GM10248 (cell line): Measurements from ENCODE around the gene ALX3.

Source experiments
- CTCF ChIA-PET: fragments of 300-600 bp; sonication (Branson Sonifier 250); formaldehyde crosslinking; extraction: SDS; loops from one replicate; lab custom pipeline; 2021; ENCODE audit warnings: antibody characterized with exemption; lab: Yijun Ruan, JAX
- POLR2A ChIA-PET: fragments of 350-650 bp; sonication (Branson Sonifier 250); formaldehyde crosslinking; extraction: SDS; loops from one replicate; lab custom pipeline; 2020; ENCODE audit warnings: antibody characterized with exemption; lab: Yijun Ruan, JAX
- DNase-seq: peaks from one replicate; pipeline ENCODE4 v3.0.0; 2012; ENCODE audit errors: extremely low spot score
- TF ChIP-seq, protein P1 (sequence below): IDR thresholded peaks from 2 replicates; pipeline ENCODE4 v1.5.1; 2012; ENCODE audit warnings: mild to moderate bottlenecking, low read depth; ENCODE audit errors: extremely low read depth, missing control alignments, control extremely low read depth

Gene ALX3

DNA sequence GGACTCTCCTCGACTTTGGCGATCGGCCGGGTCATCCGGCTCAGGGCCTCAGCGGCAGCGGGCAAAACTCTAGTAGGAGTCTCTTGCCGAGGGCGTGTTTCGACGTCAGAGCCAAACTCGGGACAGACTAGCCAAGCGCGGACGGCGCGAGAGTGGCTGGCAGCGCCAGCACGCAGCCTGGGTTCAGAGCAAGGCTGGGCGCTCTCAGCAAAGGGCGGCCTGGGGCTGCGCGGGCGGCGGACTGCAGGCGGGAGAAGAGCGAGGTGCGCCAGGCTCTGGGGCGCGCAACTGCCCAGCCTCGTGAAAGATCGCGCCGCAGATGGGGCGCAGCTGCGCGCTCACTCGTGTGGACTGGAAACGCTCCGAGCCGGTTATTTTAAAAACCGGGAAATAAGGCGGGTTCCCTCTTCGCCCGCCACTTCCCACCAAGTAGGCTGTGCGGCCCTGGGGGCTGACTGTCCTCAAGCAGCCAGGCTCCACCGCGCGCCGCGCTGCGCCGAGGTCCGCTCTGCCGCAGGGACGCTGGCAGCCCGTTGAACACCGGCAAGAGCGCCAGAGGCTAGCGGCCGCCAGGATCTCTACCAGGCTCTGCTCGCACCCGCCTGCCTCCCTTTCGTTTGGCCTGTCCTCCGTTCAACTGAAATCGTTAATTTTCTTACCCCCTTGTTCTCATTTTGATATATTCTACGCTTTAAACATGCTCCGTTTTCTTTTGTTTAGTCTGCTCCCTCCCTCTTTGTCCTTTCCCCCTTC is 2.4 kb downstream of the ALX3 start:
- DNase-seq = no peak
- ChIA-PET CTCF (interaction anchor here (1.3 to 21.9 kb wide), 5 partner anchors 8 to 37 kb away, joined by 4 to 387 read pairs (median 5); partner anchors contain the start of gene STRIP1), POLR2A (no interaction called here)
- TF ChIP-seq, protein P1, sequence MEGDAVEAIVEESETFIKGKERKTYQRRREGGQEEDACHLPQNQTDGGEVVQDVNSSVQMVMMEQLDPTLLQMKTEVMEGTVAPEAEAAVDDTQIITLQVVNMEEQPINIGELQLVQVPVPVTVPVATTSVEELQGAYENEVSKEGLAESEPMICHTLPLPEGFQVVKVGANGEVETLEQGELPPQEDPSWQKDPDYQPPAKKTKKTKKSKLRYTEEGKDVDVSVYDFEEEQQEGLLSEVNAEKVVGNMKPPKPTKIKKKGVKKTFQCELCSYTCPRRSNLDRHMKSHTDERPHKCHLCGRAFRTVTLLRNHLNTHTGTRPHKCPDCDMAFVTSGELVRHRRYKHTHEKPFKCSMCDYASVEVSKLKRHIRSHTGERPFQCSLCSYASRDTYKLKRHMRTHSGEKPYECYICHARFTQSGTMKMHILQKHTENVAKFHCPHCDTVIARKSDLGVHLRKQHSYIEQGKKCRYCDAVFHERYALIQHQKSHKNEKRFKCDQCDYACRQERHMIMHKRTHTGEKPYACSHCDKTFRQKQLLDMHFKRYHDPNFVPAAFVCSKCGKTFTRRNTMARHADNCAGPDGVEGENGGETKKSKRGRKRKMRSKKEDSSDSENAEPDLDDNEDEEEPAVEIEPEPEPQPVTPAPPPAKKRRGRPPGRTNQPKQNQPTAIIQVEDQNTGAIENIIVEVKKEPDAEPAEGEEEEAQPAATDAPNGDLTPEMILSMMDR = no peak

DNA sequence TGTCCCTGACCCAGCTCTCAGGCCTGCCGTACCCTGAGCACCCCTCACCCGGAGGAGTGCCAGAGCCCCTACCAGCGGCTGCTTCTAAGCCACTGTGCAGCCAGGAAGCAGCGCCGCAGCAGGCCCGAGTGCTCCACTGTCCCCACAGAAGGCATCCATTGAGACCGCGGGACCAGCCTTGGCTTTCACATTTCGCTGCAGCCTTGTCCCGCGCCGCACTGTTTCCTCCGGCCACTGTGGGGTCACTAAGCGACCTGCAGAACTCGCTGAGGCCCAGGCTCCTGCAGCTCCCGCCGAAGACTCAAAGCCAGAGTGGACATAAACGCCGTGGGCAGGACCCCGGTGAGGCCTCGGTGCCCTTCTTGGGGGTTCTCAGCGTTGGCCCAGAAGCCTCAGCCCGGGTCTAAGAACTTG is 3.0 kb downstream of the ALX3 start:
- TF ChIP-seq, protein P1 = no peak
- ChIA-PET CTCF (interaction anchor here (1.2 to 21.9 kb wide), 7 partner anchors 10 to 38 kb away, joined by 3 to 387 read pairs (median 5); partner anchors contain the start of gene STRIP1), POLR2A (no interaction called here)
- DNase-seq = no peak

DNA sequence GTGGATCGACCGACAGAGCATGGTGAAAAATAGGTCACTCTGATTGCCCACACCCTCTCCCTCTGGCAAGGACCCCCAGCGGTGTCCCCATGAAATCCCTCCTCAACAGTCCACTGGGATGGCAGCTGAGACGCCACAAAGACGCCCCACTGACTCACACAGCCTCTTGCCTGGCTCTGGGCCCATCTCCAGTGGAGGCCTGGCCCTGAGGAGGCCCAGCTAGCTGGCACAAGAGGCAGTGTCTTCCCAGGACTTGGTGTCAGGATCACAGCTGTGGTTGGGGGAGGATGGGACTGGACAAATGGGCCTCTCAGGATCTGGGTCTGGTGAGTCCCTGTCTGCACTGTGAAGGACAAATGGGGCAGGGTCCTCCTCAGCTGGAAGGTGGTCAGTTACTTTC is 4.6 kb downstream of the ALX3 start:
- POLR2A ChIA-PET = interaction anchor here (0.5 kb wide), 1 partner anchor 97 kb away, joined by 3 read pairs; no protein-coding TSS in a partner anchor
- no peak for DNase-seq
- TF ChIP-seq, protein P1 = no peak
- CTCF ChIA-PET = interaction anchor here (1.0 to 21.9 kb wide), 10 partner anchors 13 to 247 kb away, joined by 3 to 387 read pairs (median 5); partner anchors contain the start of gene STRIP1

DNA sequence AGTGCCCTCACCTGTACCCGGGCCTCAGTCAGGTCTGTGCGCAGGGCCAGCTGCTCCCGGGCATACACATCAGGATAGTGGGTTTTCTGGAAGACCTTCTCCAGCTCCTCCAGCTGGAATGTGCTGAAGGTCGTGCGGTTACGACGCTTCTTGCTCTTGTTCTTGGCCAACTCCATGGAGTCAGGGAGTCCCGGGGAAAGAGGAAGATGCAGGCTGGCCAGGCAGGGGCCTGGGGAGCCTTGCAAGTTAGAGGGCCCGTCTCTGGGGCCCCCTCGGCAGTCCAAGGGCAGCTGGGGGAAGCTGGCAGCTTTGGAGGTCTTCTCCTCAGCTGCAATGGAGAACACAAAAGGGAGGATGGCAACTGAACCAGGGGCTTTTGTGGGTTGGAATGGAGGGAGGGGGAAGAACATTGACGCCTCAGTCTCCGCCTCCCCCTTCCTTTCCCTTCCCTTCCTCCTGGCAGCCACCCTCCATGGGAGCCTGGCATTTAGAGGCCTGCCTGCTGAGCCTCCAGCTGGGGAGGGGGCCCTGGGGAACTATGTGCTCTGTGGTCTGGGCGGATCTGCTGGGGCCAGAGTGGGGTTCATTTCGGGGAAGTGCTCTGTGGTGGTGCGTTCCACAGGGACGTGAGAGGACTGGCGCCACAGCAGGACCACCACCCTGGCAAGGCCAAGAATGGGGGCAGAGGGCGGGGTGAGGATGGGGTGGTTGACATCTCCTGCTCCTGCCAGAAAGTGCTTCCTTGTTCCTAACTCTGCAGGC is 5.7 kb downstream of the ALX3 start:
- POLR2A ChIA-PET = no interaction called here
- CTCF ChIA-PET = interaction anchor here (1.1 to 21.9 kb wide), 9 partner anchors 14 to 248 kb away, joined by 3 to 387 read pairs (median 5); partner anchors contain the start of gene STRIP1
- DNase-seq = no peak
- TF ChIP-seq, protein P1 = no peak

DNA sequence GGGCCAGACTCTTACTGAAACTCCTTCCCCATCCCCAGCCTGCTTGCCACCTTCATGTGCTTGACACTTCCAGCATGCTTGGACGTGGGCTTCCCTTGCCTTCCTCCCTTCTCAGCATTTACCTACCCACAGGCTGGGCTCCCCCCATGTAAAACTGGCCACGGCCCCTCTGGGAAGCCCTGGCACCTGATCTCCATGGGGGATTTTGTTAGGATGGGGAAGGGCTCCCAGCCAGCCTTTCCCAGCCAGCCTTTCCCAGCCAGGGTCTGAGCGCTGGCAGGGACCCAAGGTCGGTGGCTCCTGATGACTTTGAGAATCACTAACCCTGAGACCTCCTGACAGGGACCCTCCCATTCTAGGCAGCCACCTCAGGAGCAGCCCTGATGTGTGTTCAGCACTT is 6.7 kb downstream of the ALX3 start:
- ChIA-PET POLR2A (no interaction called here), CTCF (interaction anchor here (1.3 to 21.9 kb wide), 4 partner anchors 19 to 52 kb away, joined by 4 to 387 read pairs (median 6); partner anchors contain the start of gene STRIP1)
- no peak for DNase-seq
- TF ChIP-seq, protein P1 = no peak

DNA sequence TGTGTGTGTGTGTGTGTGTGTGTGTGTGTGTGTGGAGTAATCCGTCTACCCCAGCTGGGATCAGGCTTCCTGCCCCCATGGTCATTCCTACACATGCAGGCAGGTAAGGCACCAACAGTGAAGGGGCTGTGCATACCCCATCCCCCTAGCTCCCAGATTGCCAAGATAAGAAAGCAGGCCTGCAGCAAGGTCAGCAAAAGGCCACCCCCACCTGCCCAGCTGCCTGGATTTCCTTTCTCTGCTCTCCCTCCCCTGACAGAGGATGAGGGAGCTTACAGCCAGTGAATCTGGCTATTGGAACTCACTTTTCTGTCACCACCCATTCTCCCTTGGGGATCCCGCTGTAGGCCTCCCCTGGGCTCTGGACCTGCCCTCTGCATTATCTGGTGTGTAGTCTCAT is 7.9 kb downstream of the ALX3 start:
- ChIA-PET POLR2A (no interaction called here), CTCF (interaction anchor here (0.8 to 21.9 kb wide), 7 partner anchors 9 to 398 kb away, joined by 3 to 387 read pairs (median 5); partner anchors contain the start of gene STRIP1)
- TF ChIP-seq, protein P1 = no peak
- DNase-seq = no peak
